Heart left ventricle (tissue), 16 donors: ENCODE measurements around the gene STK4. TPM values are rescaled to one million over a fixed set of nuclear protein-coding genes. Genes with fewer than 3 reads are reported as not detected.

ENCODE experiments used
- ATAC-seq, 4 donors: fragments of 200-7000 bp; cut with Tn5 transposase; one replicate each; pipeline ENCODE4 v1.9.1; 2020 to 2022; ENCODE audit warnings: moderate library complexity in 4 of 4, mild to moderate bottlenecking in 3 of 4, moderate number of reproducible peaks in 1 of 4
- DNase-seq, 5 donors: peaks; one replicate each; pipeline ENCODE4 v3.0.0-alpha.2; 2020
- H3K27ac ChIP-seq, 12 donors: fragments of 200-600 bp; sonication (generic) in 4 of 12; one replicate each; pipeline versions ENCODE4 v1.5.0 to v1.8.0; 2016 to 2022; ENCODE audit warnings: mild to moderate bottlenecking in 2 of 12
- H3K27me3 ChIP-seq, 9 donors: fragments of 200-600 bp; sonication (generic) in 2 of 9; one replicate each; pipeline versions ENCODE4 v1.5.1 to v1.8.0; 2016 to 2022; ENCODE audit warnings: mild to moderate bottlenecking in 3 of 9
- H3K36me3 ChIP-seq, 9 donors: fragments of 200-600 bp; sonication (generic) in 2 of 9; one replicate each; pipeline versions ENCODE4 v1.5.0 to v1.8.0; 2018 to 2022; ENCODE audit warnings: mild to moderate bottlenecking in 2 of 9
- H3K4me1 ChIP-seq, 12 donors: fragments of 200-600 bp; sonication (generic) in 4 of 12; one replicate each; pipeline versions ENCODE4 v1.5.0 to v1.8.0; 2016 to 2022; ENCODE audit warnings: mild to moderate bottlenecking in 3 of 12
- H3K4me3 ChIP-seq, 12 donors: fragments of 200-600 bp; sonication (generic) in 4 of 12; one replicate each; pipeline versions ENCODE4 v1.5.0 to v1.8.0; 2017 to 2022; ENCODE audit warnings: mild to moderate bottlenecking in 9 of 12, moderate library complexity in 4 of 12
- H3K9me3 ChIP-seq, 12 donors: fragments of 200-600 bp; sonication (generic) in 4 of 12; one replicate each; pipeline versions ENCODE4 v1.5.0 to v1.8.0; 2016 to 2022; ENCODE audit warnings: mild to moderate bottlenecking in 1 of 12
- CTCF ChIP-seq, 12 donors: fragments of 200-600 bp; sonication (generic) in 4 of 12; IDR thresholded peaks; one replicate each; pipeline versions ENCODE4 v1.5.0 to v1.8.0; 2018 to 2022; ENCODE audit warnings: antibody characterized with exemption in 12 of 12, mild to moderate bottlenecking in 5 of 12
- POLR2A ChIP-seq, 2 donors: fragments of 450-650 bp; IDR thresholded peaks; one replicate each; pipeline ENCODE4 v1.6.1; 2017; ENCODE audit warnings: antibody characterized with exemption in 2 of 2, mild to moderate bottlenecking in 2 of 2, moderate library complexity in 2 of 2
- WGBS, 4 donors: extraction: QIAGEN DNeasy Blood & Tissue Kit in 2 of 4; methylation state at CpG; one replicate each; pipeline versions ENCODE4 v1.1.5 to v1.1.7; 2013 to 2018; 5-methylcytosine and 5-hydroxymethylcytosine counted together
- intact Hi-C, 10 donors: fragments of 100-400 bp; cut with DNase I; formaldehyde crosslinking; loops; one replicate each; pipeline versions ENCODE4 v1.11.1 to v1.14.2; 2022
- polyA plus RNA-seq, 2 donors: library from polyadenylated mRNA; stranded (reverse); fragments of 200-250 nt; gene quantifications; one replicate each; pipeline ENCODE4 v1.2.3, GENCODE V29; 2013
- total RNA-seq, 9 donors: library from RNA; depleted of rRNA in 2 of 9; stranded (reverse); fragments of >200 nt in 2 of 9; fragmentation: NEBNext Ultra II Directional in 3 of 9; extraction: Animal tissue kit (Norgen Biotek cat#: 25700) in 3 of 9; gene quantifications; one replicate each; pipeline versions ENCODE4 v1.1.0 to v1.2.4, GENCODE V29; 2016 to 2023
- donor health status: ischemic (EF 13 %, LVEDD 7.1; RV severe dilation, severe dysfunction).
- donor health status: healthy with polysubstance abuse.
- donor health status: DM: no; HTN: yes; CAD: no.
- donor health status: DM: no; HTN: no; CAD: no.
- donor health status: ischemic (EF 25% LVEDD 6.9; RV normal size, moderate dysfunction).
- donor health status: ischemic (EF 25% LVEDD 5.7; RV mildly dilated, moderate dysfunction).
- donor health status: healthy.
- donor health status: DM: yes; HTN: yes; CAD: no.
- donor health status: ischemic (EF 35%, LVEDD 5.7; RV mildly dilated, moderate dysfunction).
- donor health status: nonischemic (EF 11% LVEDD 7.7; RV severe dilation, severe dysfunction).
- donor health status: DM: yes; HTN: yes; CAD: no.
- donor health status: PGD.
- donor health status: ischemic (EF 29% LVEDD 5.4; RV normal size, mild dysfunction).
- donor health status: nonischemic (EF 23%, LVEDD 6.1; RV moderate dilation, normal function).

Gene STK4
- total and polyA plus RNA-seq, 11 donors = 3.2 to 25.3 (median 9.3) TPM

GRCh38 chr20:44950368-44950767 lies 15.9 kb upstream of the STK4 start:
- H3K4me1 ChIP-seq = peaks cover 0 to 5% (median 0%) of the 10 kb centered on the region in 12 donors
- TF ChIP-seq CTCF (IDR thresholded peaks at IDR 0.05) (no peak), POLR2A (IDR thresholded peaks at IDR 0.05) (no peak)
- no peaks in the 10 kb centered on the region for H3K27me3 ChIP-seq
- peaks cover 0 to 100% (median 97%) of the 10 kb centered on the region in 9 donors for H3K36me3 ChIP-seq
- intact Hi-C loops = no loop called here
- no peak overlapping the region for H3K4me3 ChIP-seq
- DNase-seq = no peak
- no peaks in the 10 kb centered on the region for H3K9me3 ChIP-seq
- WGBS, 4 donors = 92 to 100% (median 97%) methylated on average over 1 of the region's 1 CpG
- H3K27ac ChIP-seq = no peak overlapping the region
- ATAC-seq = no peak

- WGBS, 4 donors = 93 to 100% (median 96%) methylated on average over 1 of the region's 1 CpG
- H3K27ac ChIP-seq = no peak overlapping the region
- TF ChIP-seq POLR2A (IDR thresholded peaks at IDR 0.05) (no peak), CTCF (IDR thresholded peaks at IDR 0.05) (no peak)
- no peak overlapping the region for H3K4me3 ChIP-seq
- no peaks in the 10 kb centered on the region for H3K4me1 ChIP-seq
- peaks cover 0 to 91% (median 84%) of the 10 kb centered on the region in 9 donors for H3K36me3 ChIP-seq
- H3K9me3 ChIP-seq = no peaks in the 10 kb centered on the region
- intact Hi-C loops = no loop called here
- ATAC-seq (no peak), DNase-seq (no peak)
- no peaks in the 10 kb centered on the region for H3K27me3 ChIP-seq
These were observed 13.6 kb upstream of the STK4 start for GRCh38 chr20:44952731-44953130.

- WGBS, 4 donors = 96 to 98% (median 97%) methylated on average over 5 of the region's 5 CpGs
- H3K27ac ChIP-seq = no peak overlapping the region
- DNase-seq (no peak), ATAC-seq (no peak)
- no peaks in the 10 kb centered on the region for H3K9me3 ChIP-seq
- intact Hi-C loops = no loop called here
- TF ChIP-seq POLR2A (IDR thresholded peaks at IDR 0.05) = no peak
- no peak for TF ChIP-seq CTCF (IDR thresholded peaks at IDR 0.05)
- H3K4me1 ChIP-seq = peaks cover 0 to 12% (median 7%) of the 10 kb centered on the region in 12 donors
- H3K4me3 ChIP-seq = no peak overlapping the region
- peaks cover 0 to 76% (median 69%) of the 10 kb centered on the region in 9 donors for H3K36me3 ChIP-seq
- H3K27me3 ChIP-seq = no peaks in the 10 kb centered on the region
These were observed 12.1 kb upstream of the STK4 start for GRCh38 chr20:44954211-44954610.

DNA sequence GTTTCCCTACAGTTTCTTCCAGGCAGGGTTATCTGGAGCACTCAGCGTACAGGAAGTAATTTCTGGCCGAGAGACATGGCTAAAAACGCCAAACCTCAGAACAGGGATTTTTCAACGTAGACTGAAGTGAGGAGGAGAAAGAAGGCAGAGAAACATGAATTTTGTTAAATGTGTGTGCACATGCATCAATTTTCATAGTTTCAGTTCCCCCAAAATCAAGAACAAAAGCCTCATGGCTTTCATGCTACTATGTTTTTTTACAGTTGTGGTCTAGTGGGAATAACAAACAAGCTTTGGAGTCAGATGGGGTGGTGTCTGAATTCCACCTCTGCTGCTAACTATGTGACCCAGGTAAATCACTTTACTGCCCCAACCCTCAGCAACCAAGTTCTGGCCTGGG lies 11.0 kb upstream of the STK4 start:
- peaks cover 0 to 17% (median 11%) of the 10 kb centered on the region in 12 donors for H3K4me1 ChIP-seq
- no peak for TF ChIP-seq CTCF (IDR thresholded peaks at IDR 0.05)
- no peak for TF ChIP-seq POLR2A (IDR thresholded peaks at IDR 0.05)
- H3K27ac ChIP-seq = no peak overlapping the region
- no peak for ATAC-seq
- no peak overlapping the region for H3K4me3 ChIP-seq
- intact Hi-C loops = no loop called here
- no peaks in the 10 kb centered on the region for H3K9me3 ChIP-seq
- no peaks in the 10 kb centered on the region for H3K27me3 ChIP-seq
- no peak for DNase-seq
- peaks cover 0 to 66% (median 60%) of the 10 kb centered on the region in 9 donors for H3K36me3 ChIP-seq
- WGBS, 4 donors = 70 to 78% (median 75%) methylated on average over 4 of the region's 4 CpGs
